ENCODE data around the gene PPP2R5C. TPM values are rescaled to one million over a fixed set of nuclear protein-coding genes. Genes with fewer than 3 reads are reported as not detected.

Gene PPP2R5C
- total RNA-seq, 1 experiment from 2014 or later, result 93.0 TPM

DNA sequence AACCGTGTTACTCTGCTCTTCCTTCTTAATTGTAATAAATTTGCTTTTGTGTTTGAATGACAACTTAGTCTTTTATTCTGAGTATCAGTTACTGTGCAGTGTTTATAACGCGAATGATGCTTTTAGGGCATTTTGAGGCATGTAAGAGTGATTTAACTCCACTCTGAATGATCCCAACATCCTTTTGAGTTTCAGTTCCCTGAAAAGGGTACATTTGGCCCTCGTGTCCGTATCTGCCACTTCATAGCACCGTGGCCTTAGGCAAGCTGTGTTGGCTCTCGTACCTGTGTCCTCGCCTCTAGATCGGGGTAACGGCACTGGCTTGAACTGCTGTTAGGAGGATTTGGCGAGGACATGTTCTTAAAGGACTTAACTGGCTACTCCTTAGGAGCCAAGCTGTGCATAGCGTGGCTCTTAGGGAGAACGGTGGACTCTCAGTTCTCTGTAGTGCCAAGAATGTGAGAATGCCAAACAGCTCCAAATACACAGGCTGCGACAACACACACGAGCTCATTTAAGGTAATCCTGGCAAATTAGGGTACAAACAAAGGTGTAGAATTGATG is 92.0 kb downstream of the PPP2R5C start:
- Histone ChIP-seq H2BK5ac (ENCODE audit: insufficient read length, low read length) (no peak overlapping the region), H2BK15ac (ENCODE audit: low read depth, low read length) (no peak overlapping the region), H3K23ac (ENCODE audit: insufficient read length, low read depth, low read length) (no peak overlapping the region), H2BK20ac (ENCODE audit: low read depth, low read length, poor library complexity, severe bottlenecking) (no peak overlapping the region), H3K18ac (ENCODE audit: insufficient read length, low read depth, low read length) (no peak overlapping the region), H2BK120ac (ENCODE audit: low read depth, low read length, poor library complexity, severe bottlenecking) (no peak overlapping the region), H3K56ac (ENCODE audit: insufficient read length, low read depth, low read length) (no peak overlapping the region), H3K4me1 (ENCODE audit: insufficient read depth, low read length) (no peaks in the 10 kb centered on the region), H3K9ac (ENCODE audit: extremely low read depth, insufficient read length, low read length) (no peak overlapping the region), H4K91ac (ENCODE audit: insufficient read length, low read depth, low read length) (no peak overlapping the region), H3K79me1 (ENCODE audit: insufficient read depth, low read depth, low read length, poor library complexity, severe bottlenecking) (peaks cover 6% of the 10 kb centered on the region), H3K14ac (ENCODE audit: insufficient read depth, low read length) (no peak overlapping the region), H3K23me2 (ENCODE audit: insufficient read length, low read depth, low read length, poor library complexity, severe bottlenecking) (no peaks in the 10 kb centered on the region), H2AK5ac (ENCODE audit: insufficient read length, low read length) (no peak overlapping the region), H3K79me2 (ENCODE audit: insufficient read depth, low read length) (no peaks in the 10 kb centered on the region; the same call in 1 of the 2 replicates), H4K5ac (ENCODE audit: insufficient read length, low read depth, low read length) (no peak overlapping the region), H3K4me2 (ENCODE audit: insufficient read depth, insufficient read length, low read length) (no peak overlapping the region), H3K4ac (ENCODE audit: low read depth, low read length) (no peak overlapping the region), H4K8ac (replicated peaks; ENCODE audit: insufficient read length, low read depth, low read length) (no peak overlapping the region), H3K9me3 (ENCODE audit: control insufficient read depth, low read depth, low read length) (no peaks in the 10 kb centered on the region), H3T11ph (ENCODE audit: low read length) (no peak overlapping the region), H2AFZ (ENCODE audit: low read length) (no peak overlapping the region), H3K27me3 (ENCODE audit: insufficient read depth, low read length) (no peaks in the 10 kb centered on the region), H4K20me1 (ENCODE audit: control insufficient read depth, insufficient read depth, insufficient read length) (no peaks in the 10 kb centered on the region), H3K27ac (ENCODE audit: insufficient read length, low read depth, low read length) (no peak overlapping the region), H2BK12ac (ENCODE audit: insufficient read length, low read depth, low read length) (no peak overlapping the region)
- TF ChIP-seq, protein P1, sequence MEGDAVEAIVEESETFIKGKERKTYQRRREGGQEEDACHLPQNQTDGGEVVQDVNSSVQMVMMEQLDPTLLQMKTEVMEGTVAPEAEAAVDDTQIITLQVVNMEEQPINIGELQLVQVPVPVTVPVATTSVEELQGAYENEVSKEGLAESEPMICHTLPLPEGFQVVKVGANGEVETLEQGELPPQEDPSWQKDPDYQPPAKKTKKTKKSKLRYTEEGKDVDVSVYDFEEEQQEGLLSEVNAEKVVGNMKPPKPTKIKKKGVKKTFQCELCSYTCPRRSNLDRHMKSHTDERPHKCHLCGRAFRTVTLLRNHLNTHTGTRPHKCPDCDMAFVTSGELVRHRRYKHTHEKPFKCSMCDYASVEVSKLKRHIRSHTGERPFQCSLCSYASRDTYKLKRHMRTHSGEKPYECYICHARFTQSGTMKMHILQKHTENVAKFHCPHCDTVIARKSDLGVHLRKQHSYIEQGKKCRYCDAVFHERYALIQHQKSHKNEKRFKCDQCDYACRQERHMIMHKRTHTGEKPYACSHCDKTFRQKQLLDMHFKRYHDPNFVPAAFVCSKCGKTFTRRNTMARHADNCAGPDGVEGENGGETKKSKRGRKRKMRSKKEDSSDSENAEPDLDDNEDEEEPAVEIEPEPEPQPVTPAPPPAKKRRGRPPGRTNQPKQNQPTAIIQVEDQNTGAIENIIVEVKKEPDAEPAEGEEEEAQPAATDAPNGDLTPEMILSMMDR (conservative IDR thresholded peaks at IDR 0.05), result no peak
- peak overlapping the region in 1 of 3 experiments; percentile 21; a peak in 1 of 7 replicates for H3K27ac Mint-ChIP-seq
- no CpG with 5 or more reads among the region's 15 CpGs for WGBS (ENCODE audit: extremely low coverage, insufficient read length, low lambda C conversion rate)
- H3K4me1 Mint-ChIP-seq, result peaks cover 4 to 6% of the 10 kb centered on the region in 2 experiments; a peak in 3 of 4 replicates
- no peak overlapping the region for H3K4me3 Mint-ChIP-seq
- DNase-seq, result no peak
- H3K36me3 Mint-ChIP-seq (ENCODE audit: insufficient read depth in 1 of 3, low read depth in 3 of 3), result peaks cover 0 to 15% (median 4%) of the 10 kb centered on the region in 3 experiments; a peak in 4 of 7 replicates
- no peaks in the 10 kb centered on the region for H3K9me3 Mint-ChIP-seq
- H3K27me3 Mint-ChIP-seq (ENCODE audit: low read depth), result no peaks in the 10 kb centered on the region
